ENCODE results near the gene MOK. TPM values are rescaled to one million over a fixed set of nuclear protein-coding genes. Genes with fewer than 3 reads are reported as not detected.

MOK gene
- total RNA-seq, 1 experiment from 2014 or later, result 2.0 TPM

- no peak for TF ChIP-seq PREB (CRISPR knock-in tag; IDR thresholded peaks at IDR 0.05; ENCODE audit: borderline replicate concordance)
- no peak for TF ChIP-seq E2F1 (CRISPR knock-in tag; IDR thresholded peaks at IDR 0.05)
- TF ChIP-seq MAX (CRISPR knock-in tag; IDR thresholded peaks at IDR 0.05), result no peak
Observed at GRCh38 chr14:102202944-102203343, 102.0 kb downstream of the MOK start (continued).

- no peak overlapping the region for H3K4me3 Mint-ChIP-seq
- no peaks in the 10 kb centered on the region for H3K27me3 Mint-ChIP-seq (ENCODE audit: low read depth)
- TF ChIP-seq STAT6 (CRISPR knock-in tag; conservative IDR thresholded peaks at IDR 0.05; ENCODE audit: low read depth), result no peak
- TF ChIP-seq ZSCAN18 (CRISPR knock-in tag; IDR thresholded peaks at IDR 0.05), result no peak
- TF ChIP-seq ATF1 (CRISPR knock-in tag; IDR thresholded peaks at IDR 0.05), result no peak
- no peak for TF ChIP-seq TEAD1 (CRISPR knock-in tag; IDR thresholded peaks at IDR 0.05)
- no peak for TF ChIP-seq ATF3 (CRISPR knock-in tag; conservative IDR thresholded peaks at IDR 0.05)
- TF ChIP-seq ZMAT4 (CRISPR knock-in tag; IDR thresholded peaks at IDR 0.05), result no peak
- no peak for TF ChIP-seq ZNF425 (CRISPR knock-in tag; conservative IDR thresholded peaks at IDR 0.05)
- TF ChIP-seq ZNF121 (CRISPR knock-in tag; IDR thresholded peaks at IDR 0.05), result no peak
- TF ChIP-seq NFATC4 (CRISPR knock-in tag; IDR thresholded peaks at IDR 0.05), result no peak
- TF ChIP-seq SOX15 (CRISPR knock-in tag; IDR thresholded peaks at IDR 0.05), result no peak
- TF ChIP-seq ZNF281 (CRISPR knock-in tag; IDR thresholded peaks at IDR 0.05), result no peak
- TF ChIP-seq FOXP4 (CRISPR knock-in tag; IDR thresholded peaks at IDR 0.05), result no peak
- TF ChIP-seq USF1 (CRISPR knock-in tag; IDR thresholded peaks at IDR 0.05), result no peak
- ATAC-seq (peak; percentile 57), DNase-seq (ENCODE audit: low spot score) (no peak)
- peaks cover 13% of the 10 kb centered on the region for H3K36me3 Mint-ChIP-seq
- peaks cover 3% of the 10 kb centered on the region; the same call in 1 of the 2 replicates for H3K4me1 Mint-ChIP-seq
- H3K9me3 Mint-ChIP-seq, result no peaks in the 10 kb centered on the region
- peak overlapping the region; percentile 61; the same call in 1 of the 2 replicates for H3K27ac Mint-ChIP-seq
- ChIA-PET CTCF (no interaction called here), POLR2A (no interaction called here)
Observed at GRCh38 chr14:102201776-102202175, 103.2 kb downstream of the MOK start.

All from WTC11 (cell line).